ENCODE measurements around the gene CDCA5. TPM values are rescaled to one million over a fixed set of nuclear protein-coding genes. Genes with fewer than 3 reads are reported as not detected.

CDCA5 gene
- total and polyA plus RNA-seq, 2 of the 4 experiments (the other 2 are of a cell fraction) = 9.1 to 14.0 TPM

- CTCF ChIA-PET = no interaction called here
- no peak overlapping the region for H3K4me2 ChIP-seq (ENCODE audit: low read depth, low read length)
- H3K9me3 ChIP-seq (ENCODE audit: control insufficient read depth, insufficient read depth, low read length) = no peaks in the 10 kb centered on the region
- H3K4ac ChIP-seq (ENCODE audit: low read depth, low read length) = no peak overlapping the region
- TF ChIP-seq SMC3 (IDR thresholded peaks at IDR 0.05; ENCODE audit: low read depth, low read length) = no peak
- TF ChIP-seq CEBPB (IDR thresholded peaks at IDR 0.05; ENCODE audit: low read depth, low read length) = no peak
- no peak for TF ChIP-seq RAD21 (IDR thresholded peaks at IDR 0.05; ENCODE audit: low read length)
- TF ChIP-seq BHLHE40 (IDR thresholded peaks at IDR 0.05; ENCODE audit: low read depth, low read length) = no peak
- no peak for TF ChIP-seq MXI1 (IDR thresholded peaks at IDR 0.05; ENCODE audit: borderline replicate concordance, low read depth, low read length)
- no peak for TF ChIP-seq RCOR1 (IDR thresholded peaks at IDR 0.05; ENCODE audit: insufficient replicate concordance, low read length)
- no peak for TF ChIP-seq USF2 (IDR thresholded peaks at IDR 0.05; ENCODE audit: low read depth, low read length)
- no peak for TF ChIP-seq FOS (IDR thresholded peaks at IDR 0.05; ENCODE audit: low read depth, low read length)
- TF ChIP-seq ELK1 (IDR thresholded peaks at IDR 0.05; ENCODE audit: borderline replicate concordance, low read depth, low read length) = no peak
- no peak for TF ChIP-seq MAZ (IDR thresholded peaks at IDR 0.05; ENCODE audit: borderline replicate concordance, low read depth, low read length)
- no peak for TF ChIP-seq MAFK (IDR thresholded peaks at IDR 0.05; ENCODE audit: low read depth, low read length)
- no peak for TF ChIP-seq CTCF (conservative IDR thresholded peaks at IDR 0.05; ENCODE audit: low read depth, low read length)
- TF ChIP-seq POLR2A (IDR thresholded peaks at IDR 0.05; ENCODE audit: low read depth, low read length) = no peak
- no peak for TF ChIP-seq NFE2L2 (IDR thresholded peaks at IDR 0.05; ENCODE audit: low read depth, low read length)
- no peak for TF ChIP-seq RFX5 (IDR thresholded peaks at IDR 0.05; ENCODE audit: low read depth, low read length)
- no peak for TF ChIP-seq CHD1 (IDR thresholded peaks at IDR 0.05; ENCODE audit: low read depth, low read length)
- no peak overlapping the region for H4K8ac ChIP-seq (ENCODE audit: low read depth in 2 of 2, low read length in 2 of 2)
- no peaks in the 10 kb centered on the region for H3K79me1 ChIP-seq (ENCODE audit: low read depth in 1 of 2, low read length in 2 of 2)
- no peaks in the 10 kb centered on the region for H3K4me1 ChIP-seq (ENCODE audit: control insufficient read depth, insufficient read depth, low read length)
- in situ Hi-C loops (cut with MboI; ENCODE audit: low sequenced_read_pairs) = no loop called here
- no peak overlapping the region for H2AK9ac ChIP-seq (replicated peaks; ENCODE audit: low read depth, low read length, poor library complexity)
- H2BK15ac ChIP-seq (ENCODE audit: low read depth, low read length) = no peak overlapping the region
- H4K5ac ChIP-seq (ENCODE audit: low read depth, low read length) = no peak overlapping the region
- intact Hi-C loops (cut with micrococcal nuclease) = no loop called here
- dilution Hi-C loops (cut with HindIII; ENCODE audit: low sequenced_read_pairs, unreplicated experiment) = no loop called here
- no peak overlapping the region for H2AK5ac ChIP-seq (ENCODE audit: low read depth, low read length)
- ATAC-seq (ENCODE audit: low read depth) = no peak
- H4K20me1 ChIP-seq (ENCODE audit: insufficient read depth, low read length) = no peaks in the 10 kb centered on the region
- no peak overlapping the region for H3K23ac ChIP-seq (ENCODE audit: low read depth, low read length)
- peaks cover 5% of the 10 kb centered on the region; the same call in 1 of the 2 replicates for H3K9me1 ChIP-seq (ENCODE audit: insufficient read depth, low read length)
- H2BK20ac ChIP-seq (ENCODE audit: low read depth, low read length) = no peak overlapping the region
- H3K27ac ChIP-seq (ENCODE audit: insufficient read depth, low read length) = no peak overlapping the region
- no peak overlapping the region for H4K91ac ChIP-seq (ENCODE audit: insufficient read depth, low read depth, low read length)
- no peak overlapping the region for H2BK120ac ChIP-seq (ENCODE audit: low read depth, low read length)
- H3K36me3 ChIP-seq (ENCODE audit: control insufficient read depth, insufficient read depth, low read length) = no peaks in the 10 kb centered on the region
- no CpG with 5 or more reads among the region's 6 CpGs for WGBS, 2 experiments (ENCODE audit: extremely low coverage in 2 of 2, insufficient read length in 1 of 2)
- H3K27me3 ChIP-seq (ENCODE audit: control insufficient read depth, insufficient read depth, low read length) = peaks cover 24% of the 10 kb centered on the region; the same call in 1 of the 2 replicates
- no peak overlapping the region for H3K56ac ChIP-seq (ENCODE audit: extremely low read depth, insufficient read depth, low read length)
- H3K4me3 ChIP-seq (ENCODE audit: insufficient read depth, low read depth, low read length) = no peak overlapping the region
- no peak overlapping the region for H3K18ac ChIP-seq (ENCODE audit: low read depth, low read length)
- H2AFZ ChIP-seq (replicated peaks; ENCODE audit: low read length, poor library complexity) = no peak overlapping the region
- H3K9ac ChIP-seq (ENCODE audit: low read depth, low read length) = no peak overlapping the region
- POLR2A ChIA-PET (ENCODE audit: unreplicated experiment) = no interaction called here
- no peak overlapping the region for H2BK5ac ChIP-seq (ENCODE audit: low read depth, low read length, poor library complexity, severe bottlenecking)
- DNase-seq = no peak
- no TSS peak for BruUV-seq (replicated peaks)
- H3K14ac ChIP-seq (replicated peaks; ENCODE audit: low read depth, low read length) = no peak overlapping the region
Measured at GRCh38 chr11:65056999-65057398, 26.8 kb downstream of the CDCA5 start.
